Upper lobe of left lung (tissue), 4 donors: Measurements from ENCODE around the gene ITLN1.

Experiments
- CTCF ChIP-seq, 6 experiments: fragments of 450-650 bp in 4 of 6; fragments of 200-600 bp in 2 of 6; sonication (generic) in 2 of 6; IDR thresholded peaks; one replicate each; pipeline ENCODE4 v1.5.1; 2016 to 2019; ENCODE audit warnings: antibody characterized with exemption in 6 of 6
- EP300 ChIP-seq, 4 donors: sonication (generic); formaldehyde crosslinking; IDR thresholded peaks; one replicate each; pipeline ENCODE4 v1.5.1; 2017; ENCODE audit warnings: antibody characterized with exemption in 4 of 4, control low read depth in 2 of 4
- POLR2A ChIP-seq, 4 donors: fragments of 450-650 bp; IDR thresholded peaks; one replicate each; pipeline ENCODE4 v1.5.1; 2016 to 2017; ENCODE audit warnings: antibody characterized with exemption in 4 of 4, mild to moderate bottlenecking in 2 of 4

GRCh38 chr1:160866695-160867260, 18.2 kb downstream of the ITLN1 start:
- TF ChIP-seq EP300 (IDR thresholded peaks at IDR 0.05) (no peak), CTCF (IDR thresholded peaks at IDR 0.05) (no peak), POLR2A (IDR thresholded peaks at IDR 0.05) (no peak)
